GM21526 (cell line): ENCODE measurements around the gene HSD11B2.

Experiments
- ATAC-seq: cut with Tn5 transposase; IDR thresholded peaks from one replicate; pipeline ENCODE4 v1.9.1; 2021; ENCODE audit warnings: moderate library complexity; ENCODE audit not compliant: unreplicated experiment, low FRiP score

The HSD11B2 gene

GRCh38 chr16:67431775-67432505, 1.0 kb downstream of the HSD11B2 start:
- ATAC-seq: no peak

GRCh38 chr16:67432506-67432890, 1.6 kb downstream of the HSD11B2 start:
- no peak for ATAC-seq

GRCh38 chr16:67433131-67433719, 2.3 kb downstream of the HSD11B2 start:
- ATAC-seq: no peak

DNA sequence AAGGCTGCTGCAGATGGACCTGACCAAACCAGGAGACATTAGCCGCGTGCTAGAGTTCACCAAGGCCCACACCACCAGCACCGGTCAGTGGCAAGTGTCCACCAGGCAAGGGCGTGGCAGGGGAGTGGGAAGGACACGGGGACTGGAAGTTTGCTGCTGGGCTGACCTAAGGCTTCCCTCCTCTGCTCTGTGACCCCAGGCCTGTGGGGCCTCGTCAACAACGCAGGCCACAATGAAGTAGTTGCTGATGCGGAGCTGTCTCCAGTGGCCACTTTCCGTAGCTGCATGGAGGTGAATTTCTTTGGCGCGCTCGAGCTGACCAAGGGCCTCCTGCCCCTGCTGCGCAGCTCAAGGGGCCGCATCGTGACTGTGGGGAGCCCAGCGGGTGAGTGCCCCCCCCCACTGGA, 4.8 kb downstream of the HSD11B2 start:
- ATAC-seq: no peak

GRCh38 chr16:67436640-67437193, 5.8 kb downstream of the HSD11B2 start:
- ATAC-seq: no peak

DNA sequence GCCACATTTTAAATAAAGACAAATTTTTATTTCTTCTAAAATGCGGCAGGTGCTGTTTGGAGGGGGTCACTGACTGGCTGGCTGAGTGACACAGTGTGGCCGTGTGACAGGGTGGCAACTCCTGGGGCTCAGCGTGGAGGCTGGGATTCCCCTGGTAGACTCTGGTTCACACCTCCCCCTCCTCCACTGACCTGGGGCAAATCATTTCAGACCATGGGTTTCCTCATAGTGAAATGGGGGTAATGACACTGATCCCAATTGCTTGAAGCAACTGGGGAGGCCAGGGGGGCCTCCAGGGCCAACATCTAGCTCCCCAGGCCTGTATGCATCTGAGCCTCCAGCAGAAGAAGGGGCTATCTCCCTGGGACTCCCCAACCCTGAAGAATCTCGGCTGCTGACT, 6.6 kb downstream of the HSD11B2 start:
- ATAC-seq: no peak

- ATAC-seq: no peak
Observed at GRCh38 chr16:67438098-67438791, 7.3 kb downstream of the HSD11B2 start.

GRCh38 chr16:67438824-67439393, 8.0 kb downstream of the HSD11B2 start:
- ATAC-seq: no peak

DNA sequence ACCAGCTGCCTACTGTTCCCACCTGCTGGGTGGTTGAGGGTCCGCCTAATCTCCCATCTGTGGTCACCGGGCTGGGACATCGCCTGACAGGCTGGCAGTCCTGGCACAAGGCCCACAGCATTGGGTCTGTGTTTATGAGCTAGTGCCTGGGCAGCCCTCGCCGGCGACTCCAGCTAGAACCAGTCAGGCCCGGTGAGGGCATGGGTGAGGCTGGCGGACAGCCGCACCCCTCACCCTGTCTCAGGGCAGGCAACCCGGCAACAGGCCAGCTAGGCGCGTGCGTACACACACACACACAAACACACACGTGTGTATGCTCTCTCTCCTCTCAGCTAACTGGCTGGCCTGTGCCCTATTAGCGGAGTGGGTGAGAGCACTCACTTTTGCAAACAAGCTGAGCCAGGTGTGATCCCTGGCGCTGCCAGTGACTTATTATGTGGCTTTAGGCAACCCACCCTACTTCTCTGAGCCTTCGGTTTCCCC, 10.4 kb downstream of the HSD11B2 start:
- ATAC-seq: no peak

DNA sequence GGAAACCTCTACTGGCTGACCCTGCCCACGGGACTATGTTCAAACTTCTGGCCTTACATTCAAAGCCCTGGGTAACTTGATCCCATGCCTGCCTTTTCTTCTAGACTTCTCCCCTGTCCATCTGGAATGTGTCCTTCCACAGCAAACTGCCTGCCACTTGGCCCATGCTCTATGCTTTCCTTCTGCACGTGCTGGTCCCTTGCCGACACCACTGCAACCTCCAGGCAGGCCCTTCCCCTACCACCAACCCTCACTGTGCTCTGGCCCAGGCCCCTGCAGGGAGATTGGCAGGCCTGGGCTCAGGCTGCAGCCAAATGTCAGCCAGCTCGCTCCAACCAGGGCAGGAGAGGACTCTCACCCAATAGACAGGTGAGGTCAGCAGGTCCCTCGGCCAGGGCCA, 11.0 kb downstream of the HSD11B2 start:
- no peak for ATAC-seq

GRCh38 chr16:67442581-67443255, 11.8 kb downstream of the HSD11B2 start:
- ATAC-seq: no peak

- no peak for ATAC-seq
Observed at GRCh38 chr16:67443265-67443664, 12.3 kb downstream of the HSD11B2 start.

DNA sequence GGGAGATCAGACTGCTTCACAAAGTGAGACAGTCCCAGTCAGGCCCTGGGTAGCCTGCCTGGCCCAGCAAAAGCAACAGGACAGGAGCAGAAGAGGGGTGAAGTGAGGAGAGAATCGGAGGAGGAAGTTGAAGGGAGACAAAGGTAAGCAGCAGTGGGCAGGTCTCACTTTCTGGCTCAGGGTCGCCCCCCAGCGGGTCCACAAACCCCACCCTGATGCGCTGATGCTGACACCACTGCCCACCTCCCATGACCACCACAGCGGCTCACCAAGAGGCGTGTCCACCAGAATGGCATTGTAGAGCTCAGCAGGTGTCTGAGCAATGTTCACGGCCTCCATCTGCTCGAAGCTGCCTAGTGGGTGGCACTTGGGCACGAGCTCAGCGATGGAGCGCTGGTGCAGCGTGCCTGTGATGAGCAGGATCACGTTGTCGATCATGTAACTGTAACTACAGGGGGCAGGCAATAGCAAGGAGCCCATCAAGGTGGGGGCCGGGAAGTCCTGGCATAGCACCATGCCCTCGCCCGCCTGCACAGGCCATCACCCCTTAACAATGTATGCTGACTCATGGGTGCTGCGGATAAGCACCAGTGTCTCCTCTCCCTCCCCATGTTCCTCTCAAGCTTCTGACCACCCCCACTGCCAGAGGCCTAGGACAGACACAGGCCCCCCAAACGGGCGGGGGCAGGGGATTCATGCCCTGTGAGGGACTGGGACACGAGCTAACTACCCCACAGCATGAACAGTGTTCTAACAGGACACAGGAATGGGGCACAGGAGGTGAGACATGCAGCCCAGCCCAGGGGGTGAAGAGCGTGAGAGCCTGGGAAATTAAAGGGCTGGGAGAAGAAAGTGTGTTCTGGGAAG, 13.6 kb downstream of the HSD11B2 start:
- no peak for ATAC-seq

GRCh38 chr16:67445126-67445426, 14.2 kb downstream of the HSD11B2 start:
- ATAC-seq: no peak

DNA sequence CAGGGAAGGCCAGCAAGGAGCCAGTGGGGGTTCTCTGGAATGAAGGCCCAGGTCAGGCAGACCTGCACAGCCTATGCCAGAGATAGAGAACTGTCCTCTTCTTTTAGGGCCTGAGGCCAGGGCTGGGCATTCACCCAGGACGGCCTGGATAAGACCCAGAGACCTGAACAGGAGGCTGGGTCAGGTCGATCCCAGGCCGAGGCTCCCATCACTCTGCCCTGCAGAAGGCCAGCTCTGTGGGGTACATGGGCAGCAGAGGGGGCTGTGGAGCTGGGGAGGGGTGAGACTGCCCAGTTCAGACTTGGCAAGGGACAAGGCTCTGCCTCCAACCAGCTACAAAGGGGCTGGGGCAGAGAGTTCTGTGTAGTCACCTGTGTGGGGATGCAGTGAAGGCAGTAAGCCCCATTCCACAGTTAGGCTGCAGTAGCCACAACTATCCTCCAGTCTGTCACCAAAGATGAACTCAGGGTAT, 14.6 kb downstream of the HSD11B2 start:
- ATAC-seq: no peak

- no peak for ATAC-seq
Observed at GRCh38 chr16:67445913-67446907, 15.3 kb downstream of the HSD11B2 start.

GRCh38 chr16:67446968-67447507, 16.1 kb downstream of the HSD11B2 start:
- ATAC-seq: no peak

GRCh38 chr16:67447508-67448076, 16.7 kb downstream of the HSD11B2 start:
- ATAC-seq: no peak
